Measurements from ENCODE around the gene DDI2. TPM values are rescaled to one million over a fixed set of nuclear protein-coding genes. Genes with fewer than 3 reads are reported as not detected.

DDI2 gene
- polyA plus RNA-seq, 1 donor (not counting 4 experiments of a cell fraction or from before 2014, with no cell fraction given), result 11.5 TPM

DNA sequence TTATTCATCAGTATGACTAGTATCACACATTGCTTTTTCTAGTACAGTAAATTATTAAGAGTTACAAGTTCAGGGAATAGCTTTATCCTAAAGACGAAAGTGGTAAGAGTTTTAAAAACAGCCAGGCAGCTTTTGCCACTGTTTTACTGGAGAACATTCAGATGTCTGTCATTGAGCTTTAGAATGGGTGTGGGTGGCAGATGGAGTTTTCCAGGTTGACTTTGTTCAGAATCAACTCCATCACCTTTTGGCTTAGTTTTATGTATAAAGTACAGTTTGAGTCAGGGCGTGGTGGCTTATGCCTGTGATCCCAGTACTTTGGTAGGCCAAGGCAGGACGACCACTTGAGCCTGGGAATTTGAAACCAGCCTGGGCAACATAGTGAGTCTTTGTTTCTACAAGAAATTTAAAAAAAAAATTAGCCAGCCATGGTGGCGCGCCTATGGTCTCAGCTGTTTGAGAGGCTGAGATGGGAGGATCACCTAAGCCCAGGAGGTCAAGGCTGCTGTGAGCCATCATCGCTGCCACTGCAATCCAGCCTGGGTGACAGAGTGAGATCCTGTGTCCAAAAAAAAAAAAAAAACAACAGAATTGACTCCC is 36.9 kb downstream of the DDI2 start:
- TF ChIP-seq EZH2 (IDR thresholded peaks at IDR 0.05; ENCODE audit: low read length), result no peak
- TF ChIP-seq, protein P1, sequence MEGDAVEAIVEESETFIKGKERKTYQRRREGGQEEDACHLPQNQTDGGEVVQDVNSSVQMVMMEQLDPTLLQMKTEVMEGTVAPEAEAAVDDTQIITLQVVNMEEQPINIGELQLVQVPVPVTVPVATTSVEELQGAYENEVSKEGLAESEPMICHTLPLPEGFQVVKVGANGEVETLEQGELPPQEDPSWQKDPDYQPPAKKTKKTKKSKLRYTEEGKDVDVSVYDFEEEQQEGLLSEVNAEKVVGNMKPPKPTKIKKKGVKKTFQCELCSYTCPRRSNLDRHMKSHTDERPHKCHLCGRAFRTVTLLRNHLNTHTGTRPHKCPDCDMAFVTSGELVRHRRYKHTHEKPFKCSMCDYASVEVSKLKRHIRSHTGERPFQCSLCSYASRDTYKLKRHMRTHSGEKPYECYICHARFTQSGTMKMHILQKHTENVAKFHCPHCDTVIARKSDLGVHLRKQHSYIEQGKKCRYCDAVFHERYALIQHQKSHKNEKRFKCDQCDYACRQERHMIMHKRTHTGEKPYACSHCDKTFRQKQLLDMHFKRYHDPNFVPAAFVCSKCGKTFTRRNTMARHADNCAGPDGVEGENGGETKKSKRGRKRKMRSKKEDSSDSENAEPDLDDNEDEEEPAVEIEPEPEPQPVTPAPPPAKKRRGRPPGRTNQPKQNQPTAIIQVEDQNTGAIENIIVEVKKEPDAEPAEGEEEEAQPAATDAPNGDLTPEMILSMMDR (optimal IDR thresholded peaks at IDR 0.05 in 1 of 3, IDR thresholded peaks at IDR 0.05 in 1 of 3, conservative IDR thresholded peaks at IDR 0.05 in 1 of 3; ENCODE audit: extremely low read depth in 1 of 3, insufficient read depth in 2 of 3, low read length in 3 of 3), result no peak
- DNase-seq (ENCODE audit: low read depth, low spot score) (no peak), FAIRE-seq (no peak)
- Histone ChIP-seq H3K27me3 (ENCODE audit: control insufficient read depth, extremely low read depth, insufficient read depth, low read length) (no peaks in the 10 kb centered on the region), H3K4me2 (ENCODE audit: control insufficient read depth, extremely low read depth, insufficient read depth, low read depth, low read length) (no peak overlapping the region), H2AFZ (ENCODE audit: control insufficient read depth, low read length) (no peak overlapping the region), H3K9me1 (ENCODE audit: control insufficient read depth, extremely low read depth, insufficient read depth, low read length) (no peaks in the 10 kb centered on the region), H3K36me3 (ENCODE audit: control insufficient read depth in 2 of 2, extremely low read depth in 1 of 2, insufficient read depth in 2 of 2, low read length in 2 of 2) (peaks cover 13 to 21% of the 10 kb centered on the region in 2 experiments), H3K79me2 (ENCODE audit: control insufficient read depth, insufficient read depth, low read length) (no peaks in the 10 kb centered on the region), H3K9me3 (ENCODE audit: control insufficient read depth, low read depth, low read length) (no peaks in the 10 kb centered on the region), H3K4me1 (ENCODE audit: control insufficient read depth, extremely low read depth, insufficient read depth, low read length) (no peaks in the 10 kb centered on the region), H3K4me3 (ENCODE audit: control insufficient read depth in 2 of 3, extremely low read depth in 1 of 3, insufficient read depth in 2 of 3, low read depth in 1 of 3, low read length in 3 of 3) (no peak overlapping the region), H4K20me1 (ENCODE audit: control insufficient read depth, extremely low read depth, insufficient read depth, low read length) (no peaks in the 10 kb centered on the region), H3K27ac (ENCODE audit: control insufficient read depth, insufficient read depth, low read length) (no peak overlapping the region), H3K9ac (ENCODE audit: control insufficient read depth, extremely low read depth, insufficient read depth, low read length) (no peak overlapping the region)
- dilution Hi-C loops (cut with MboI; ENCODE audit: extremely low pct_ligation_motif_present, low sequenced_read_pairs), result no loop called here

DNA sequence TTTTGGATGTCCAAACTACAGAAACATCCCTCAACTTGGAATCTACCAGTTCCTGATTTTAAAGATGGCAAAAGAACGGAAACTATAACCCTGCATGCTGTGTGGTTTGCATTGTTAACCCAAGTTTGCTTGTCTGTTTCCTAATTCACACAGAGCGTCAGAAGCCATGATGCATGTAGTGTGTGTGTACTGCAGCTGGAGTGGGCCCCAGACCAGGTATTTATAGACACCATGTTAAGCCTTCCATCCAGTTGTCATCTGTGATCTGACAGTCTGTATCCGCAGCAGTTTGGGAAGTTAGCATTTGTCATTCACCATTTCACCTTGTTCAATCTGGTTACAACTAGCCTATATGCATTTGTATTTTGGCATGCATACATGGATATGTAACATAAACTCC is 39.2 kb downstream of the DDI2 start:
- Histone ChIP-seq H3K4me3 (ENCODE audit: control insufficient read depth in 2 of 3, extremely low read depth in 1 of 3, insufficient read depth in 2 of 3, low read depth in 1 of 3, low read length in 3 of 3) (no peak overlapping the region), H3K79me2 (ENCODE audit: control insufficient read depth, insufficient read depth, low read length) (no peaks in the 10 kb centered on the region), H2AFZ (ENCODE audit: control insufficient read depth, low read length) (no peak overlapping the region), H3K4me1 (ENCODE audit: control insufficient read depth, extremely low read depth, insufficient read depth, low read length) (no peaks in the 10 kb centered on the region), H3K9me3 (ENCODE audit: control insufficient read depth, low read depth, low read length) (no peaks in the 10 kb centered on the region), H3K9me1 (ENCODE audit: control insufficient read depth, extremely low read depth, insufficient read depth, low read length) (no peaks in the 10 kb centered on the region), H3K4me2 (ENCODE audit: control insufficient read depth, extremely low read depth, insufficient read depth, low read depth, low read length) (no peak overlapping the region), H3K9ac (ENCODE audit: control insufficient read depth, extremely low read depth, insufficient read depth, low read length) (no peak overlapping the region), H4K20me1 (ENCODE audit: control insufficient read depth, extremely low read depth, insufficient read depth, low read length) (no peaks in the 10 kb centered on the region), H3K27ac (ENCODE audit: control insufficient read depth, insufficient read depth, low read length) (no peak overlapping the region), H3K27me3 (ENCODE audit: control insufficient read depth, extremely low read depth, insufficient read depth, low read length) (no peaks in the 10 kb centered on the region), H3K36me3 (ENCODE audit: control insufficient read depth in 2 of 2, extremely low read depth in 1 of 2, insufficient read depth in 2 of 2, low read length in 2 of 2) (peaks cover 20 to 40% of the 10 kb centered on the region in 2 experiments)
- DNase-seq (ENCODE audit: low read depth, low spot score) (no peak), FAIRE-seq (no peak)
- no peak for TF ChIP-seq EZH2 (IDR thresholded peaks at IDR 0.05; ENCODE audit: low read length)
- TF ChIP-seq, protein P1 (optimal IDR thresholded peaks at IDR 0.05 in 1 of 3, IDR thresholded peaks at IDR 0.05 in 1 of 3, conservative IDR thresholded peaks at IDR 0.05 in 1 of 3; ENCODE audit: extremely low read depth in 1 of 3, insufficient read depth in 2 of 3, low read length in 3 of 3), result no peak
- dilution Hi-C loops (cut with MboI; ENCODE audit: extremely low pct_ligation_motif_present, low sequenced_read_pairs), result no loop called here

All from keratinocyte (primary cell).